GM19239 (cell line): Measurements from ENCODE around the gene STRA8.
"Not testable (repeated sequence)": the region's sequence is repeated elsewhere in the genome, so short reads cannot be mapped to it uniquely, and the experiment has no call there.

ENCODE experiments used
- DNase-seq: peaks from one replicate; pipeline ENCODE4 v3.0.0; 2011; ENCODE audit warnings: low spot score; ENCODE audit not compliant: insufficient read length
- FAIRE-seq: peaks from 2 replicates; lab custom pipeline; 2011; peaks lifted over from hg19 to GRCh38; lab: Jason Lieb, UNC

The STRA8 gene

DNA sequence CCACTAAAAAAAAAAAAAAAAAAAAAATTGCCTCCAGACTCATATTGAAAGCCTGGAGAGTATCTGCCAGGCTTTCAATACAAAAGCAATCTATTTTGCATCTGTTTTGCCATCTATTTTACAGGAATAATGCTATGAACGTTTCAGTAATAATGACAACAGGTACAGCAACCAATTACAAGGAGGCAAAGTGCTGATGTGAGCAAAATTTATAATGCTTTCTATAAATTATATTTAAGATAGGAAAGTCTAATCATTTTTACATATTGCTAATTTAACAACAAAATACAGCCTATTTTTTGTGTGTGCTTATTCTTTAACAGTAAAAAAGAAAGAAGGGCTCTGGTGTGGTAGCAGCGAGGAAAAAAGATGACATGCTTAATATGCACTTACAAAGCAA lies 32.3 kb upstream of the STRA8 start:
- DNase-seq: no peak
- no peak for FAIRE-seq

DNA sequence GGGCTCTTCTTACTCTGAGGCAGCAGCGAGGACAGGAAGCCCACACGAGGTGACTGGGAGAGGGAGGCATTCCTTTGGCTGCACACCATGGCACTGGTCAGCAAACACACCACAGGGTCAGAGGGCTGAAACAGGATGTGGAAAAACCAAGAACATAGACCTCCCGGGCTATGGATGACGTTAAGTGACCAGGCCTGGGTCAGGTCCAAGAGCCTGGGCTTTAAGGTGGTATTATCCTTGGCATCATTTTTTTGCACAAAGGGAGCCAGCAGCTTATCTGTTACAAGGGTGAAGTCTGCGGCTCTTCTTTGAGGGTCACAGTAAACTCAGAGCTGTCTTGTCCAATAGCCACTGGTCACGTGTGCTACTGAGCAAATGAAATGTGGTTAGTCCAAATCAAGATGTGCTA lies 29.3 kb upstream of the STRA8 start:
- FAIRE-seq: no peak

DNA sequence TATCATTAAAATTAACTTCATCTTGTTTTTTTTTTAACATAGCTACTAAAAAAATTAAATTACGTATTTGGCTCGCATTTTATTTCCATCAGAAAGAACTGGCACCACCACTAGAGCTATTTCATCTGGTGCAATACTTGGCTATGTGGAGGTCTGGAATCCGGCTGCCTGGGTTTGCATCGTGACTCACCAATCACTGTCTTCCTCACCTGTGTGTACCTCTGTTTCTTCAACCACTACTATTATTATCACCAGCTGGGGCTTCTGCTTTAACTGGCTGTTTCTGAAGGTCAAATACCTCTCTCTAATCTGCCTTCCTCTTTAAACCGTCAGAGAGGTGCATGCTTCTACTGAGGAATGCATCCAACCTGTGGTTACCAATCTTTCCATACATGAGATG lies 28.8 kb upstream of the STRA8 start:
- no peak for DNase-seq
- no peak for FAIRE-seq

More for the DNA sequence above, 29.3 kb upstream of the STRA8 start:
- no peak for DNase-seq

DNA sequence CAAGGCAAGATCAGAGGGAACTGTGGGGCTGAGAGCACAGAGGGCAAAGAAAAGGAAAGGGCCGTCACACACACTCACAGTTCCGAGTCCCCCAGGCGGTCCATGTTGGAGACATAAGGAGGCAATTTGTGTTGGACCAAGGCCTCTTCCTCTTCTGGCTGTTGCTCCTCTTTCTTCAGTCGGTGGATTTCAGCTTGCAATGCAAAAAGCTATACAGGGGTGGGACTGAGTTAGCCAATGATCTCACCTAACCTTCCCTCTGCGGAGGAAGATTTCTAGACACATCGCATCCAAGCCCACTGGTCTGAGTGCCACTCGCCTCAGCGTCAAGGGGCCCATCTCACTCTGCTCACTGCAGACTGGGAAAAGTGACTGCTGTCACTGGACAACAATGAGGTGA lies 27.8 kb upstream of the STRA8 start:
- DNase-seq (no peak), FAIRE-seq (no peak)

DNA sequence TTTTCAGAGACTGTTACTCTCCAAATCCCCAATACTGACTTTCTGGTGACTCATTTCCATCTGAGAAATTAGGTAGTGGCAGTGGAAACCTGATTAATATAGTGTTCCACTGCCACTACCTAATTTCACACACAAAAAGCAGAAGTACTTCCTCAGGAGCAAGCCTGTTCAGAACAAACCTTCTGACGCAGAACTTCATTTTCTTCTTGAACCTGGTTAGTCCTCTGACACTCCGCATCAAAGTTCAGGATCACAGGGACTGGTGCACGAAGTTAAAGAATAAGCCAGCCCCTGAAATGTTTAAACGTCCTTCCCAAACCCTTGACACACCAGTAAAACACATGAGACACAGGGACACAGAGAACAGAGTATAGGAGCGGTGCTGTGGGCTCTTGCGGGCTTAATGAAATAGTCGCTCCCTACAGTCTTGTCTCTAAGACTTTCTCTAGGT lies 26.7 kb upstream of the STRA8 start:
- peak; percentile 44 for DNase-seq
- FAIRE-seq: peak; percentile 76

DNA sequence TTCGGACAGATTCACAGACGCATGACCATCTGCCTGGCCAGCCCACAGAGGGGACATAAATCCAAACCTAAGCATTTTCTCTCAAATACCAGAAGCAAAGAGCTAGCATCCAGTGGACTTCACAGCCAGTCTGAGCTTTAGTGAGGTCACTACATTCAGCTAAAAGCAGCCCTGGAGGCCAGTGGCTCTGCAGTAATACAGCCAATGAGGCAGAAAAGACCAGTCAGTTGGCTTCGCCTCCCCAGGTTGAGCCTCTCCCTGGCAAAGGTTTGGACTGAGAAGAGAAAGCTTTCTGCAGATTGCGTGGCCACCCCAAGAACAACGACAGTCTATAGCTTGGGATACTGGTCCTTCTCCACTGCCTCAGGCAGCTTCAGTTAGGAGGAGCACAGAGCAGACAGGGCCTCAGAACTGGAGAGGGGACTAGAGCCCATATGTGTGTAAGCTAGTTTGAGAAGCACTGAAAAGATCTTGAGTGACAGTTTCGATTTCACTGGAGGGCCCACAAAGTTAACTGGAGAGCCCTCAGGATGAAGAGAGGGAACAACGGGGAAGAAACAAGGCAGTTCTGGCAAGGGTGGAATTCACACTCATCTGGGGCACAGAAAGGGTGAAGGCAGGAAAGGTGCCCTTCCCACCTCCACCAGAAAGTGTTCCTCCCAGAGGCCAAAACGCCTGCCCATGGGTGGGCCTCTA lies 26.1 kb upstream of the STRA8 start:
- FAIRE-seq (peak; percentile 97), DNase-seq (no peak)

DNA sequence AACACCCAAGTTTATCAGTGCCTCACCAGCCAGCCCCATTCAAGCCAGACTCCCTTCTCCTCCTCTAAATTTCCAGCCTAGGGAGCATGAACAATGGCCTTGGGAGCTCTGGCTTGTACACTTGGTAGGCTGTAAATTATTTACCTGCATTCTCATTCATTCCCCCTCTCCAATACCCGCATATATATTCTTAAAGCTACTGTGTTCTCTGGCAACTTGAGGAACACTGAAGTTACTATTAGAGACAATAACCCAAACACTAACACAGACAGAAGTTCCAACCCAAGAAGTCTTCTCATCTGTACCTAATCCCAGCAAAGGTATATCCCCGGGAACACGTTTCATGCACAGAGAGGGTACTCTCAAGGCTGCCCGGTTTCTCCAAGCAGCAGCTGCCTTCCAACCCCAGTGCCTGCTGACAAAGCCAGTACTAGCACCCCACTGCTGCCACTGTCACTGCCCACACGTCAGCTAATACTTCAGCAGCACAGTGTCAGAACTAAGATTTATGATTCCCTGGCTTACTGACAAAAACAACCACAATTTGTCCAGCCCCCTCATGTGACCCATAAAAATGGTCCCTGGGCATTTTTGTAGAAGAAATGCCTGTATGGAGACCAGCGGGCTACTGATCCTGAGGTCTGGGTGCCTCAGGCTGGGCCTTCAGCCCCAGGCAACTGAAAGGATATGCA lies 25.4 kb upstream of the STRA8 start:
- no peak for DNase-seq
- no peak for FAIRE-seq

DNA sequence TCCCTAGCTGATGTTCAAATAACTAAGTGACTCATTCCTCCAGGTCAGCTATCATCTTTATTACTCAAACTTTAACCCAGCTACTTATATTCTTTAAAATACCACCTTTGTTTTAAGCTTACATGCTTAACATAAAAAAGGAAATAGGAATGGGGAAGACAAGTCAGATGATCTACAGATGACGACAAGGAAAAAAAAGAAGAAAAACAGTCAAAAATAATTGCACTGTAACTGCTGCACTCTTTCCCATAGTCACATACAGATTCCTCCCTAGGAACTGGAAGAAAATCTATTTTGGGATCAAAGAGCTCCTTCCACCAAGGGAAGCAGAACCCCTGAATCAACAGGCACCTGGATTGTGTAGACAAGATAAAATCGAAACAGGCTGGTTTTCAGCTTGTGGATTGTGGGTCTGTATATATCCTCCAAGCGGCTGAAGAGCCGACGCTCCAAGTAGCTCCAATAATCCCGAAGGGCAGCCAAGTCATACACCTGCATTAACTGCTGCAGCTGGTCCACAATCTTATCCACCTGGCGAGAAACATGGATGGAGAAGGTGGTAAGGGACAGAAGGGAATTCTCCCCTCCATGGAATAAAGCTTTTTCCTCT lies 24.3 kb upstream of the STRA8 start:
- DNase-seq (no peak), FAIRE-seq (peak; percentile 69)

DNA sequence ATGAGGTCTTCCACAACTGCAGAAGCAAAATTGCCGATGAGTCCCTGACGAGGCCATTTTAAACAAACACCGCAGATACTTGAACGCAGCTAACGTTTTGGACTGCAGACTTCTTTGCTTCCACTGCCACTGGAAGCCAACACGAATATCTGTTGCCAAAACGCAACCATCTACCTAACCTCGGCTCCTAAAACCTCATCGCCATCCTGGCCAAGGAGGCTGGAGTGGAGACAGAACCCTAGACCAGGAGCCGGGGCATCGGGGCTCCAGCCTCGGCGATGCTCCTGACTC lies 22.8 kb upstream of the STRA8 start:
- FAIRE-seq (peak; percentile 47), DNase-seq (no peak)

DNA sequence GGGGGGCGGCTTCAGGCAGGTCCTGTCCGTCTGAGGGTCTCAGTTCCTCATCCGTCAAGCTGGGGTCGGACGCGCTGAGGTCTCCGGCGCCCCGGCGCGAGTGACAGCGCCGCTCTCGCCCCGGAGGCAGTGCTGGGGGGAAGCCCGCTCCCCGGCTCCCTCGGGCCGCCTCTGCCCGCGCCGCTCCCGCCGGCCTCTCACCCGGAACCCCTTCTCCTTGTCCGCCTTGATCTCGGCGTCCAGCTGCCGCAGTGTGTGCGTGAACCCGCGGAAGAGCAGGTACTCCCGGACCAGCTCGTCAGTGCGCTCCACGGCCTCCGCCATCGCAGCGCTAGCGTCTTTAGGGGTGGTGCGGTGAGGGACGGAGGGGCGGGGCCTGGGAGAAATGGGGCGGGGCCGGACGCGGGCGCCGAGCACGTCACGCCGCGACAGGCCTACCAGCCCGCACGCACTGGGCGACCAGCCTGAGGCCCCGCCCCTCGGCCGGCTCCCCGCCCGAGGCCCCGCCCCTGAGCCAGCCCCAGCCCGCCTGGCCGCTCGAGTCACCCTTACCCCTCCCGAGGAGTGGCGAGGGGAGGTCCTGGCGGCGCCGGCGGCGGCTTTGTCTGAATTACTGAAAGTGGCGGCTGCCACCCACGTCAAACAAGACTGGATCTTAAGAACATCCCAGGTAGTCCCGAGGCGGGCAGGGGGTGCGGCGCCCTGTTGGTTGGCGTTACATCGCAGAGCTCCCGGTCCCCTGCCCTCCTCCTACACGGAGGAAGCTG lies 22.3 kb upstream of the STRA8 start, which contains the start of gene WDR91:
TSS of gene WDR91 (minus strand) at position 348 of the 767 bp plus-strand sequence. CDS start at position 324, 24 bp downstream.
- DNase-seq: peak; percentile 92
- peak; percentile 66 for FAIRE-seq

DNA sequence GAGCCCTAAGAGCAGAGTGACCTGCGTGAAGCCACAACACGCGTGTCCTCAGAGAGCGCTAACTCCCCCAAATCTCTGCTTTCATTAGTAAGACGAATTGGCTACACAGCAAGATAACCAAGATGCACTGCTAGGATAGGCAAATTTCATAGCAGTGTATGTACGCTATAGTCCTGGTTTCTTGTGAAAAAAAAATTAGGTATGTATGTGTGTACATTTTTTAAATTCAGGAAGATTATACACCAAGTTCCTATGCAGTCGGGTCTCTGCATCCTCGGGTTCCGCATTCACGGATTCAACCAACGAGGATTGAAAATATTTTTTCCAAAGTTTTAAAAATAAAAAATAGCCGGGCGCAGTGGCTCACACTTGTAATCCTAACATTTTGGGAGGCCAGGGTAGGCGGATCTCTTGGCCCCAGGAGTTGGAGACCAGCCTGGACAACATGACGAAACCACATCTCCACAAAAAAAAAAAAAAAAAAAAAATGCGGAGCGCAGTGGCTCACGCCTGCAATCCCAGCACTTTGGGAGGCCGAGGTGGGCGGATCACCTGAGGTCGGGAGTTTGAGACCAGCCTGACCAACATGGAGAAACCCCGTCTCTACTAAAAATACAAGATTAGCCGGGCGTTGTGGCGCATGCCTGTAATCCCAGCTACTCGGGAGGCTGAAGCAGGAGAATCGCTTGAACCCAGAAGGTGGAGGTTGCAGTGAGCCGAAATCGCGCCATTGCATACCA lies 21.5 kb upstream of the STRA8 start:
- not testable (repeated sequence) for FAIRE-seq, DNase-seq

DNA sequence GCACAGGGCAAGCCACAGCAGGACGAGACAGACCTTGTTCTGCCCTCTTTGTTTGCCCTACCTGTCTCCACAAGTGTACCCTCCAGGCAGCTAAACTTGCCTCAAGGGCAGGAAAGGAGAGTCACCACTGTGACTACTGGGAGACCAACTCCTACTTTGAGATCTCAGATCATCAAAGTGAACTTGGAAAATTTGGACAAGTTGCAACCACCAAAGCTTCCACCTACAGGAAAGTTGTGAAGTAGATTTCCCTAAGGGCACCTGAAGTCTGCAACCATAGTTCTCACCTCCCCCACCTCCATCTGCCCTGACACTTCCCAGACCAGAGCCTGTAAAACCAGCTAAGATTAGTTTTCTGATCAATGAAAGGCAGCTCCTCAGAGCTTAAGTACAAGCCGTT lies 19.8 kb upstream of the STRA8 start:
- DNase-seq: no peak
- no peak for FAIRE-seq

DNA sequence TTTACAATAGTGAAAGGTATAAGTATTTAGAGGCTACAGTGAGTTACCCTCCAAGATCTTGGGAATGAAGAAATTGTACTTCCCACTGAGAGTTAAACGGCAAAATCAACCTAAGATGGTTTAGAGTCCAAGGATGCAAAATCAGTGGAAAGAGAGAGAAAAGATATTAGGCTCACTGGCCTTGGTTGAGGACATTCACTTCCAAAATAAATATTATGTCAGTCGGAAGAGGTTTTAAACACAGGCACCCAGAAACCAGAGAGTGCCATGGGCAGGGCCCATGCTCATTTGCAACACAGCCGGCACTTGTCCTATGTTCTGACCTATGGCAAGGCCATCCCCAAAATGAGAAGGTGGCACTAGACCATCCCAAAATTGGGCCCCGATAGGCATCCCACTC lies 18.5 kb upstream of the STRA8 start:
- DNase-seq (no peak), FAIRE-seq (no peak)

DNA sequence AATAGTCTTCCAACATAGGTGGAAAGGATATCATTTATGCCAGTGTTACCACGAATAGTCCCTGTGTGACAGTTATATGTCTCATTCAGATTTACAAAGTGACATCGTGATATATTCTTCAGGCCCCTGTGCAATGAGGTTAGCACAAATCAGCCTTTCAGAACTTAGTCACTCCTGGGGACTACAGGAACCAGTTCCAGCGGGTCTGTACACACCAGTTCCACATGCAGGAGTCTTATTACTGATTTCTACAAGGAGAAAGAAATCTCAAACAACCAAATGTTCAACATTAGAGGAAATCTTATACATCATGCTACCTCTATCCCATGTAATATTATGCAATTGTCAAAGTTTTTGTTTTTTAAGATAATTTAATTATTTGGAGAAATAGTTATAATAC lies 17.9 kb upstream of the STRA8 start:
- FAIRE-seq (no peak), DNase-seq (no peak)

DNA sequence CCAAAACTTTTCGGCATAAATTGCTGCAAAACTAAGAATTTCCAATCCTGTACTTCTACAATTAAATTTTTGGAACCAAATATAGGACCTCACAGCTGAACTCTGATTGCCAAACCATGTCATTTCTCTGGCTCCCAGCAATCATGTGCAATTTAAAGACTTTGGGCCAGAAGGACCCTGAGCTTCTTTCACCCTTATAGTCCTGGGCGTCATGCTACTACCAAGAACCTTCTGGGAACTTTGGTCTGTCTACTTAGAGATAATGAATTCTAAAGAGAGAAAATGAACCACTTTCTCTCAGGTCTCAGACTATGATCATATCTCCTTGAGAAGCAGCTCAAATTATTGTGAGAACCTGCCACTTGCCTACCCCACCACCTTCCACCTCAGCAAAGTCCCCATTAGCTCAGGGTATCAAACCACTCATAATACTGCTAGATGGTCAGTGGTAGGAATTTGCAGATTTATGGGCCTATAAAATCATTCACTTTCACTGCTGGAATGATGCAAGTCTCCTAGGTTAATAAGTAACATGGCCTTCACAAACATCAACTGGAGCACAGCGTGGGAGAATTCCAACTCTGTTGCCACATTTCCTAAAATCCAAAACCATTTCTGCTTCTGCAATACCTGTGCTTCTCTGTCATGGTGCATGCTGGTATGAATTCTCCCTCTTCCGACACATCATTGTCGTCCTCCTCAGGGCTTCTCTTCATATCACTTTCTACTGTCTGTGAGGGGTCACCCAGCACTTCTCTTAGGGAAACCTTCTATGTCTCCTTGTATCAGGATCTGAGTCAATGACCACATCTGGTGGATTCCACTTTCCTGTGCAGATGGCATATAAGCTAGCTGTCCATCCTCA lies 15.8 kb upstream of the STRA8 start:
- FAIRE-seq (no peak), DNase-seq (no peak)

DNA sequence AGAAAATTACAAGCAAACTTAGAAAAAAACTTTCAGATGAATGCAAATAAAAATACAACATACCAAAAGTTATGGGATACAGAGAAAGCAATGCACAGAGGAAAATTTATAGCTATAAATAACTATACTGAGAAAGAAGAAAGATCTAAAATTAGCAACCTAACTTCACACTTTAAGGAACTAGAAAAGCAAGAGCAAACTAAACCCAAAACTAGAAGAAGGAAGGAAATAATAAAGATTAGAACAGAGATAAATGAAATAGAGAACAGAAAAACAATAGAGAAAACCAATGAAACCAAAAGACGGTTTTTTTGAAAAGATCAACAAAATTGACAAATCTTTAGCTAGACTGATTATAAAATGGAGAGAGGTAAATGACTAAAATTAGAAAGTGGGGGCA lies 9.6 kb upstream of the STRA8 start:
- FAIRE-seq: peak; percentile 92
- no peak for DNase-seq

DNA sequence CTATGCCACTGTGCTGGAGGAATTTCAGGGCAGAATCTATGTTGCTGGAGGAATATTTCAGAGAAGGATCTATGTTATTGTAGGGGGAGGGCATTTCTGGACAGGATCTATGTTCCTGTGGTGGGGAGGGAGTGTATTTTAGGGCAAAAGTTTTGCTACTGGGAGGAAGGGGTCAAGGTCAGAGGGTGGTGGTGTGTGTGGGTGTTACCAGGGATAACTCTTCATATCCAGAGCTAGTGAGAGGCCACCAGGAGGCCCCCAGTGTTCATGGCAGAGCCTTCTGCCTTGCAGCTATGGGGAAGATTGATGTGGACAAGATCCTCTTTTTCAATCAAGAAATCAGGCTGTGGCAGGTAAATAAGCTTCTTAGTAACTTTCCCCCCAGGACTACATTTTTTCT lies 2.0 kb upstream of the STRA8 start:
- DNase-seq (no peak), FAIRE-seq (peak; percentile 67)

DNA sequence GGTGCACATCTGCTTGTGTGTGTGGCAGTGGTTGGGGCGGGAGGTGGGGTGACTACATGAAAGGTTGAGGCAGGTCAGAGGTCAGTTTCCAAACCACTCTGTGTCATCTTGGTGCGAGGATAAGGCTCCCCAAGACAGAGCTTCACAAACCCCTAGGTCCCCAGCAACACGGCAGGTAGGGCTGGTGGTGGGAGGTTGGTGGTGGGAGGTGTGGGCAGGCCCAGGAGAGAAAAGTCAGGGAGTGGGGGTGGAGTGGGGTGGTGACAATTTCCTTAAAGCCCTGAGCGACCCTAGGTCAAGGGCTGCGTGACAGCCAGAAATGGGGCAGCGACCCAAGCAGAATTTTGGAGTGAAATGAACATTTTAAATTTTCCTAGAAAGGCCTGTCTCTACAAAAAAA lies 1.6 kb upstream of the STRA8 start:
- DNase-seq: no peak
- no peak for FAIRE-seq

DNA sequence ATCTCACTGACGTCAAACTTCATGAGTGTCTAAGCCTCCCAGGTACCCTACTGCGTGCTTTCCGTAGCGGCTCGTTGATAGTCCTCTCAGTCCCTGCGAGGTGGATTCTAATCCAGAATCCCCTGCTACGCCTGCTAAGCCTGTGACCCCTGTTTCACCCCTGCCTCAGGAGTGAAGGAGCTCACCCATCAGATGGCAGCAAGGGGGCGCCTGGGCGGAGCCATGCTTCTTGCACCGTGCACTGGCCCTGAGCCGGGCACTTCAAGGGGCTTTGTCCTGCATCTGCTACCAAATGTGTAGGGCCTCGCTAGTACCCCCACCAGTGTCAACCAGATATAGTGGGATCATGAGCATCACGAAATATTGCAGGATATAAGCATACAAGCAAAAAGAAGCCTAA lies 918 bp upstream of the STRA8 start:
- no peak for DNase-seq
- no peak for FAIRE-seq
